HCT116 (cell line): ENCODE data around the gene PRKAG1. TPM values are rescaled to one million over a fixed set of nuclear protein-coding genes. Genes with fewer than 3 reads are reported as not detected.

ENCODE experiments used
- ATAC-seq: fragments of 200-7000 bp; cut with Tn5 transposase; 2 replicates; pipeline ENCODE4 v1.9.1; 2020; ENCODE audit warnings: mild to moderate bottlenecking, moderate library complexity
- BruUV-seq: library from RNA; stranded (reverse); fragments of 400-500 nt; replicated peaks from 2 replicates; lab custom pipeline; 2021; lab: Mats Ljungman, UMichigan
- CTCF ChIA-PET: fragments of 300-600 bp; sonication (Branson Sonifier 250); formaldehyde crosslinking; loops from one replicate; lab custom pipeline; 2021; ENCODE audit warnings: antibody characterized with exemption; lab: Charles Lee
- POLR2A ChIA-PET: fragments of 300-600, 350-600 bp; sonication (Branson Sonifier 250); formaldehyde crosslinking; loops from one replicate; lab custom pipeline; 2021; ENCODE audit warnings: antibody characterized with exemption; lab: Charles Lee
- RAD21 ChIA-PET, 2 experiments: fragments of 300-600 bp; sonication (Branson Sonifier 250); formaldehyde crosslinking; loops; one replicate each; lab custom pipeline; 2023; ENCODE audit warnings: low total read pairs in 2 of 2; ENCODE audit not compliant: uncharacterized antibody in 2 of 2, unreplicated experiment in 2 of 2, low non-redundant PET in 1 of 2; lab: Charles Lee
- DNase-seq: peaks from one replicate; pipeline ENCODE4 v3.0.0-alpha.2; 2010; ENCODE audit warnings: low read depth, low spot score
- H2AFZ ChIP-seq: fragments of 200-600 bp; shearing (Covaris generic), sonication (generic); 2 replicates; pipeline ENCODE4 v1.6.1; 2017; ENCODE audit warnings: low read depth, mixed run types, mixed read lengths, antibody characterized with exemption, low read length; ENCODE audit not compliant: poor library complexity, severe bottlenecking
- H3K27ac ChIP-seq: 2 replicates; pipeline ENCODE4 v1.5.1; 2012; ENCODE audit warnings: low read depth, low read length
- H3K27me3 ChIP-seq: fragments of 200-600 bp; sonication (generic); 2 replicates; pipeline ENCODE4 v1.6.1; 2016; ENCODE audit warnings: mixed run types, low read length, mixed read lengths; ENCODE audit not compliant: insufficient read depth
- H3K36me3 ChIP-seq, 2 experiments: fragments of 200-500 bp in 1 of 2; fragments of 200-600 bp in 1 of 2; sonication (Bioruptor generic) in 1 of 2; sonication (generic) in 1 of 2; 2 replicates each; pipeline versions ENCODE4 v1.5.1 to v1.6.1; 2014 to 2016; ENCODE audit warnings: low read length in 2 of 2, inconsistent platforms in 1 of 2, mixed read lengths in 1 of 2, mixed run types in 1 of 2; ENCODE audit not compliant: insufficient read depth in 2 of 2, control insufficient read depth in 1 of 2
- H3K4me1 ChIP-seq, 2 experiments: fragments of 200-600 bp in 1 of 2; sonication (generic) in 1 of 2; 2 replicates each; pipeline versions ENCODE4 v1.5.1 to v1.6.1; 2012 to 2017; ENCODE audit warnings: low read length in 2 of 2, inconsistent platforms in 1 of 2, mild to moderate bottlenecking in 1 of 2, mixed read lengths in 1 of 2, mixed run types in 1 of 2, moderate library complexity in 1 of 2; ENCODE audit not compliant: insufficient read depth in 2 of 2, control insufficient read depth in 1 of 2
- H3K4me2 ChIP-seq: fragments of 200-600 bp; sonication (generic); 2 replicates; pipeline ENCODE4 v1.6.1; 2017; ENCODE audit warnings: mixed run types, low read length, mixed read lengths
- H3K4me3 ChIP-seq, 2 experiments: fragments of 200-600 bp in 1 of 2; sonication (generic) in 1 of 2; replicated peaks in 1 of 2; 2 replicates each; pipeline ENCODE4 v1.5.1; 2011 to 2016; ENCODE audit warnings: low read length in 2 of 2, control low read depth in 1 of 2, low read depth in 1 of 2, mild to moderate bottlenecking in 1 of 2, mixed read lengths in 1 of 2, mixed run types in 1 of 2
- H3K79me2 ChIP-seq: fragments of 200-600 bp; sonication (generic); 2 replicates; pipeline ENCODE4 v1.6.1; 2017; ENCODE audit warnings: mild to moderate bottlenecking, mixed run types, low read length, moderate library complexity, mixed read lengths; ENCODE audit not compliant: insufficient read depth
- H3K9ac ChIP-seq: fragments of 200-600 bp; sonication (generic); 2 replicates; pipeline ENCODE4 v1.6.1; 2016; ENCODE audit warnings: low read length, mixed read lengths
- H3K9me2 ChIP-seq: fragments of 200-600 bp; sonication (generic), shearing (Covaris generic); 2 replicates; pipeline ENCODE4 v1.6.1; 2017; ENCODE audit warnings: mixed run types, mild to moderate bottlenecking, moderate library complexity; ENCODE audit not compliant: insufficient read depth
- H3K9me3 ChIP-seq, 2 experiments: fragments of 200-500 bp in 1 of 2; fragments of 200-600 bp in 1 of 2; sonication (Bioruptor generic) in 1 of 2; sonication (generic) in 1 of 2; 2 replicates each; pipeline ENCODE4 v1.6.1; 2014 to 2017; ENCODE audit warnings: low read length in 2 of 2, mixed read lengths in 2 of 2, inconsistent platforms in 1 of 2, low read depth in 1 of 2, mild to moderate bottlenecking in 1 of 2, mixed run types in 1 of 2, moderate library complexity in 1 of 2; ENCODE audit not compliant: control insufficient read depth in 1 of 2, insufficient read depth in 1 of 2
- H4K20me1 ChIP-seq: fragments of 200-600 bp; sonication (generic), shearing (Covaris generic); 2 replicates; pipeline ENCODE4 v1.6.1; 2017; ENCODE audit warnings: mixed run types, mild to moderate bottlenecking, moderate library complexity; ENCODE audit not compliant: insufficient read depth
- ATF3 ChIP-seq: IDR thresholded peaks from 2 replicates; pipeline ENCODE4 v1.6.1; 2012
- CBX3 ChIP-seq: IDR thresholded peaks from 2 replicates; pipeline ENCODE4 v1.6.1; 2012; ENCODE audit warnings: low read depth
- CTCF ChIP-seq, 3 experiments: fragments of 200-600 bp in 1 of 3; sonication (generic) in 1 of 3; IDR thresholded peaks in 2 of 3; conservative IDR thresholded peaks in 1 of 3; 2 replicates each; pipeline ENCODE4 v1.5.1; 2012 to 2017; ENCODE audit warnings: low read depth in 2 of 3, low read length in 2 of 3, antibody characterized with exemption in 1 of 3, borderline replicate concordance in 1 of 3, control low read depth in 1 of 3, mild to moderate bottlenecking in 1 of 3, mixed read lengths in 1 of 3, mixed run types in 1 of 3, moderate library complexity in 1 of 3; ENCODE audit not compliant: insufficient read depth in 1 of 3
- EGR1 ChIP-seq: IDR thresholded peaks from 2 replicates; pipeline ENCODE4 v1.6.1; 2012; ENCODE audit warnings: low read depth
- EZH2 ChIP-seq: fragments of 200-600 bp; sonication (generic); IDR thresholded peaks from 2 replicates; pipeline ENCODE4 v1.6.1; 2017; ENCODE audit warnings: antibody characterized with exemption, mixed run types
- MAX ChIP-seq: IDR thresholded peaks from 2 replicates; pipeline ENCODE4 v1.6.1; 2012
- POLR2A ChIP-seq: IDR thresholded peaks from 2 replicates; pipeline ENCODE4 v1.7.0; 2011; ENCODE audit warnings: borderline replicate concordance; ENCODE audit not compliant: insufficient read depth, insufficient read length; ENCODE audit errors: extremely low read depth
- POLR2AphosphoS5 ChIP-seq: IDR thresholded peaks from 2 replicates; pipeline ENCODE4 v1.6.1; 2011; ENCODE audit warnings: mild to moderate bottlenecking, low read depth, low read length, moderate library complexity
- RAD21 ChIP-seq: IDR thresholded peaks from 2 replicates; pipeline ENCODE4 v1.6.1; 2012; ENCODE audit warnings: low read depth, mild to moderate bottlenecking
- SIN3A ChIP-seq: IDR thresholded peaks from 2 replicates; pipeline ENCODE4 v1.6.1; 2012; ENCODE audit warnings: low read depth
- TCF7L2 ChIP-seq: IDR thresholded peaks from 2 replicates; pipeline ENCODE4 v1.7.0; 2011; ENCODE audit warnings: borderline replicate concordance, inconsistent platforms; ENCODE audit not compliant: insufficient read depth, insufficient read length; ENCODE audit errors: extremely low read depth
- YY1 ChIP-seq: IDR thresholded peaks from 2 replicates; pipeline ENCODE4 v1.6.1; 2011; ENCODE audit warnings: low read length, low read depth, moderate library complexity, mild to moderate bottlenecking; ENCODE audit not compliant: insufficient replicate concordance; ENCODE audit errors: extremely low read depth
- ZBTB33 ChIP-seq: IDR thresholded peaks from 2 replicates; pipeline ENCODE4 v1.6.1; 2011; ENCODE audit warnings: mild to moderate bottlenecking, low read length, moderate library complexity; ENCODE audit not compliant: insufficient replicate concordance; ENCODE audit errors: extremely low read depth
- intact Hi-C: fragments of 100-400 bp; cut with micrococcal nuclease; formaldehyde crosslinking; loops from 2 replicates; pipeline ENCODE4 v1.10.0; 2022
- total RNA-seq: library from RNA; stranded (reverse); gene quantifications from one replicate; pipeline ENCODE4 v1.2.1, GENCODE V29; 2021; ENCODE audit not compliant: unreplicated experiment

The PRKAG1 gene
- total RNA-seq, 1 experiment from 2014 or later, result 64.6 TPM

GRCh38 chr12:49017891-49018260 lies 700 bp downstream of the PRKAG1 start:
- DNase-seq (no peak), ATAC-seq (peak; percentile 24)
- intact Hi-C loops, result no loop called here
- Histone ChIP-seq H2AFZ (no peak overlapping the region), H3K9me3 (no peaks in the 10 kb centered on the region), H3K79me2 (peaks cover 11% of the 10 kb centered on the region; the same call in 1 of the 2 replicates), H3K4me1 (peaks cover 8 to 20% of the 10 kb centered on the region in 2 experiments), H3K4me3 (peak overlapping the region; percentile 88 to 93), H3K9ac (peak overlapping the region; percentile 89), H3K27ac (peak overlapping the region; percentile 89), H3K9me2 (no peaks in the 10 kb centered on the region), H3K27me3 (no peaks in the 10 kb centered on the region), H4K20me1 (no peaks in the 10 kb centered on the region), H3K4me2 (peak overlapping the region; percentile 96), H3K36me3 (peaks cover 9 to 11% of the 10 kb centered on the region in 2 experiments; a peak in 2 of 4 replicates)
- RAD21 ChIA-PET, result no interaction called here
- no TSS peak for BruUV-seq
- POLR2A ChIA-PET, result interaction anchor here (0.9 to 1.5 kb wide), 4 partner anchors 17 to 99 kb away, joined by 3 to 7 read pairs (median 3); partner anchors contain the start of gene DDN
- CTCF ChIA-PET, result interaction anchor here (1.0 to 2.4 kb wide), 3 partner anchors 18 to 165 kb away, joined by 4 to 8 read pairs (median 7); partner anchors contain the start of gene DDN
- no peak for TF ChIP-seq TCF7L2
- TF ChIP-seq RAD21, result no peak
- TF ChIP-seq POLR2A, result no peak
- TF ChIP-seq EZH2, result no peak
- TF ChIP-seq, all 23 proteins: peak for 0

- Histone ChIP-seq H3K27me3 (no peaks in the 10 kb centered on the region), H3K36me3 (peaks cover 3 to 4% of the 10 kb centered on the region in 2 experiments; a peak in 2 of 4 replicates), H3K9me3 (no peaks in the 10 kb centered on the region), H3K27ac (no peak overlapping the region), H3K4me2 (no peak overlapping the region), H3K79me2 (peaks cover 11% of the 10 kb centered on the region; the same call in 1 of the 2 replicates), H2AFZ (no peak overlapping the region), H3K9me2 (no peaks in the 10 kb centered on the region), H3K9ac (no peak overlapping the region), H3K4me1 (peaks cover 8 to 20% of the 10 kb centered on the region in 2 experiments), H3K4me3 (no peak overlapping the region), H4K20me1 (no peaks in the 10 kb centered on the region)
- ChIA-PET CTCF (interaction anchor here (0.9 to 1.5 kb wide), 2 partner anchors 27 to 28 kb away, joined by 3 read pairs; no protein-coding TSS in a partner anchor), POLR2A (no interaction called here), RAD21 (no interaction called here)
- no peak for TF ChIP-seq CBX3
- no peak for TF ChIP-seq YY1
- TF ChIP-seq POLR2AphosphoS5, result no peak
- TF ChIP-seq ZBTB33, result no peak
- no peak for TF ChIP-seq ATF3
- TF ChIP-seq SIN3A, result no peak
- no peak for TF ChIP-seq MAX
- TF ChIP-seq EGR1, result no peak
- TF ChIP-seq CTCF (IDR thresholded peaks at IDR 0.05 in 2 of 3, conservative IDR thresholded peaks at IDR 0.05 in 1 of 3; ENCODE audit: borderline replicate concordance in 1 of 3, insufficient read depth in 1 of 3, low read depth in 2 of 3, low read length in 2 of 3), result no peak
- no peak for ATAC-seq
- DNase-seq, result no peak
- BruUV-seq, result no TSS peak
- intact Hi-C loops, result no loop called here
These were observed 3.4 kb downstream of the PRKAG1 start for GRCh38 chr12:49015196-49015595.
